ENCODE measurements around the gene MYO18B. TPM values are rescaled to one million over a fixed set of nuclear protein-coding genes. Genes with fewer than 3 reads are reported as not detected.

MYO18B gene
- total and polyA plus RNA-seq, 2 of the 8 experiments (the other 6 are each of a cell fraction or from before 2014, with no cell fraction given): 0.62 to 0.78 TPM

GRCh38 chr22:25878933-25879332, 136.9 kb downstream of the MYO18B start:
- Histone ChIP-seq H3K9ac (replicated peaks in 1 of 4; ENCODE audit: extremely low read depth in 1 of 4, low read depth in 3 of 4, low read length in 3 of 4) (no peak overlapping the region), H3K4me1 (replicated peaks in 1 of 4; ENCODE audit: control insufficient read depth in 3 of 4, insufficient read depth in 4 of 4, low read length in 3 of 4) (no peaks in the 10 kb centered on the region), H2BK5ac (ENCODE audit: low read depth, low read length) (no peak overlapping the region), H4K20me1 (replicated peaks in 1 of 2; ENCODE audit: control insufficient read depth in 1 of 2, insufficient read depth in 2 of 2, low read length in 2 of 2) (no peaks in the 10 kb centered on the region), H4K5ac (ENCODE audit: insufficient read length, low read depth, low read length) (no peak overlapping the region), H3K4me3 (ENCODE audit: extremely low read depth in 1 of 4, insufficient read depth in 2 of 4, low read depth in 3 of 4, low read length in 4 of 4) (no peak overlapping the region), H3K79me2 (ENCODE audit: control insufficient read depth in 1 of 2, insufficient read depth in 2 of 2, low read length in 2 of 2) (no peaks in the 10 kb centered on the region), H4K91ac (replicated peaks; ENCODE audit: insufficient read length, low read length) (no peak overlapping the region), H2BK15ac (ENCODE audit: low read length) (no peak overlapping the region), H3K18ac (ENCODE audit: extremely low read depth, low read length) (no peak overlapping the region), H3K9me3 (ENCODE audit: insufficient read depth in 2 of 2, low read depth in 1 of 2, low read length in 1 of 2) (no peaks in the 10 kb centered on the region), H2AFZ (ENCODE audit: low read length) (0 out of 2 replicates have a peak overlapping the region, but pooled peaks have one; percentile 28), H3K79me1 (ENCODE audit: low read depth, low read length) (no peaks in the 10 kb centered on the region), H3K56ac (replicated peaks; ENCODE audit: insufficient read length, low read depth, low read length) (no peak overlapping the region), H3K36me3 (ENCODE audit: control insufficient read depth in 2 of 4, insufficient read depth in 4 of 4, low read length in 3 of 4) (no peaks in the 10 kb centered on the region), H3K27ac (ENCODE audit: low read depth, low read length) (no peak overlapping the region), H2AK5ac (ENCODE audit: low read depth, low read length) (no peak overlapping the region), H3K23me2 (ENCODE audit: low read depth, low read length) (no peaks in the 10 kb centered on the region), H3K4ac (replicated peaks; ENCODE audit: insufficient read length, low read depth, low read length) (no peak overlapping the region), H2BK20ac (ENCODE audit: low read length) (no peak overlapping the region), H3K14ac (ENCODE audit: insufficient read length) (no peak overlapping the region), H3K4me2 (ENCODE audit: insufficient read depth in 1 of 2, low read depth in 2 of 2, low read length in 2 of 2) (no peak overlapping the region), H3K23ac (ENCODE audit: insufficient read length) (no peak overlapping the region), H2BK120ac (replicated peaks; ENCODE audit: low read depth, low read length) (no peak overlapping the region), H4K8ac (ENCODE audit: extremely low read depth, insufficient read depth, low read length) (no peak overlapping the region), H3K27me3 (replicated peaks in 1 of 4; ENCODE audit: control insufficient read depth in 3 of 4, extremely low read depth in 1 of 4, insufficient read depth in 3 of 4, low read length in 3 of 4) (no peaks in the 10 kb centered on the region), H2BK12ac (ENCODE audit: low read depth, low read length) (no peak overlapping the region)
- CTCF ChIA-PET (ENCODE audit: partially characterized antibody): no interaction called here
- WGBS, 2 experiments (ENCODE audit: extremely low coverage in 1 of 2, insufficient coverage in 1 of 2, insufficient read length in 1 of 2, insufficient replicate concordance in 2 of 2, low coverage in 1 of 2, low lambda C conversion rate in 2 of 2, missing lambda C conversion rate in 1 of 2): 78% methylated on average over 3 of the region's 3 CpGs; no CpG with 5 or more reads in 1 of the 2 experiments
- no peak for FAIRE-seq
- TF ChIP-seq NRF1 (IDR thresholded peaks at IDR 0.05; ENCODE audit: low read depth, low read length) (no peak), CBX5 (IDR thresholded peaks at IDR 0.05; ENCODE audit: low read depth, low read length) (no peak), HDAC2 (IDR thresholded peaks at IDR 0.05; ENCODE audit: borderline replicate concordance in 1 of 2, low read depth in 2 of 2, low read length in 2 of 2) (no peak), PHF8 (conservative IDR thresholded peaks at IDR 0.05; ENCODE audit: low read depth, low read length) (no peak), CTCF (IDR thresholded peaks at IDR 0.05; ENCODE audit: control extremely low read depth in 1 of 3, insufficient read depth in 1 of 3, low read depth in 1 of 3, low read length in 3 of 3) (no peak), EP300 (IDR thresholded peaks at IDR 0.05; ENCODE audit: borderline replicate concordance in 1 of 2, low read depth in 2 of 2, low read length in 2 of 2) (no peak), TAF1 (IDR thresholded peaks at IDR 0.05; ENCODE audit: low read depth, low read length) (no peak), SAP30 (IDR thresholded peaks at IDR 0.05; ENCODE audit: insufficient read depth, insufficient replicate concordance, low read length) (no peak), SP2 (IDR thresholded peaks at IDR 0.05; ENCODE audit: low read length) (no peak), RBBP5 (IDR thresholded peaks at IDR 0.05; ENCODE audit: borderline replicate concordance, low read depth, low read length) (no peak), RFX5 (IDR thresholded peaks at IDR 0.05; ENCODE audit: borderline replicate concordance, low read depth, low read length) (no peak)
- no peak for DNase-seq (ENCODE audit: low read depth in 1 of 2, low spot score in 2 of 2)
- POLR2A ChIA-PET (ENCODE audit: partially characterized antibody): no interaction called here
